ENCODE results near the gene FAM53C.

GRCh38 chr5:138372653-138373052 lies 34.6 kb downstream of the FAM53C start:
- TF ChIP-seq GATA2 (IDR thresholded peaks at IDR 0.05; ENCODE audit: low read depth, low read length) (no peak), GATA3 (IDR thresholded peaks at IDR 0.05; ENCODE audit: low read depth, low read length) (no peak)
